Measurements from ENCODE around the gene CHAT.

CHAT gene

GRCh38 chr10:49624629-49625028 is 10.8 kb downstream of the CHAT start:
- 55% methylated on average over 5 of the region's 5 CpGs for WGBS
- Histone ChIP-seq H3K9me3 (ENCODE audit: control insufficient read depth, low read length) (no peaks in the 10 kb centered on the region), H4K8ac (ENCODE audit: low read length) (no peak overlapping the region)

GRCh38 chr10:49625411-49625810 is 11.6 kb downstream of the CHAT start:
- no peak overlapping the region for H3K14ac ChIP-seq (ENCODE audit: low read length in 2 of 2)
- H2AFZ ChIP-seq (ENCODE audit: low read depth, low read length) = no peak overlapping the region
- H3K23ac ChIP-seq (ENCODE audit: low read length in 2 of 2) = no peak overlapping the region
- no peak overlapping the region for H2BK120ac ChIP-seq (ENCODE audit: low read depth, low read length)
- no peak overlapping the region for H4K91ac ChIP-seq (ENCODE audit: low read length)
- H2BK5ac ChIP-seq (ENCODE audit: low read depth, low read length, poor library complexity, severe bottlenecking) = no peak overlapping the region
- no peak overlapping the region for H3K4me3 ChIP-seq (ENCODE audit: insufficient read depth in 1 of 2, low read depth in 1 of 2, low read length in 2 of 2)
- no peak overlapping the region for H2AK5ac ChIP-seq (ENCODE audit: low read length, severe bottlenecking)
- peaks cover 13 to 78% of the 10 kb centered on the region in 2 experiments for H3K27me3 ChIP-seq (ENCODE audit: control insufficient read depth in 1 of 2, insufficient read depth in 1 of 2, low read length in 2 of 2)
- WGBS = 79% methylated on average over 10 of the region's 10 CpGs
- H3K4ac ChIP-seq (ENCODE audit: low read depth in 1 of 2, low read length in 2 of 2) = no peak overlapping the region
- H4K8ac ChIP-seq (ENCODE audit: low read length) = no peak overlapping the region
- no peak overlapping the region for H2BK15ac ChIP-seq (ENCODE audit: low read depth, poor library complexity, severe bottlenecking)
- H3K9ac ChIP-seq (ENCODE audit: low read length) = no peak overlapping the region
- no peak overlapping the region for H3K18ac ChIP-seq (ENCODE audit: low read depth in 1 of 2, low read length in 2 of 2)
- no peaks in the 10 kb centered on the region for H3K4me1 ChIP-seq (ENCODE audit: control insufficient read depth, insufficient read depth, low read depth, low read length)
- no peaks in the 10 kb centered on the region for H3K36me3 ChIP-seq (ENCODE audit: control insufficient read depth in 1 of 2, insufficient read depth in 2 of 2, low read depth in 1 of 2, low read length in 2 of 2)
- no peak for DNase-seq
- H3K79me1 ChIP-seq (replicated peaks; ENCODE audit: low read length, poor library complexity, severe bottlenecking) = no peaks in the 10 kb centered on the region
- H2BK12ac ChIP-seq (ENCODE audit: low read length in 2 of 2) = no peak overlapping the region
- no peak overlapping the region for H3K27ac ChIP-seq (ENCODE audit: low read length, poor library complexity, severe bottlenecking)
- H3K4me2 ChIP-seq (ENCODE audit: low read length, poor library complexity, severe bottlenecking) = no peak overlapping the region
- H3K9me3 ChIP-seq (ENCODE audit: control insufficient read depth, low read length) = no peaks in the 10 kb centered on the region

More at GRCh38 chr10:49624629-49625028, 10.8 kb downstream of the CHAT start:
- H3K4me2 ChIP-seq (ENCODE audit: low read length, poor library complexity, severe bottlenecking) = no peak overlapping the region
- no peak overlapping the region for H3K23ac ChIP-seq (ENCODE audit: low read length in 2 of 2)
- no peak overlapping the region for H3K4ac ChIP-seq (ENCODE audit: low read depth in 1 of 2, low read length in 2 of 2)
- no peak overlapping the region for H2BK5ac ChIP-seq (ENCODE audit: low read depth, low read length, poor library complexity, severe bottlenecking)
- H3K79me1 ChIP-seq (replicated peaks; ENCODE audit: low read length, poor library complexity, severe bottlenecking) = no peaks in the 10 kb centered on the region
- H4K91ac ChIP-seq (ENCODE audit: low read length) = no peak overlapping the region
- no peaks in the 10 kb centered on the region for H3K36me3 ChIP-seq (ENCODE audit: control insufficient read depth in 1 of 2, insufficient read depth in 2 of 2, low read depth in 1 of 2, low read length in 2 of 2)
- H3K18ac ChIP-seq (ENCODE audit: low read depth in 1 of 2, low read length in 2 of 2) = no peak overlapping the region
- no peak overlapping the region for H2AK5ac ChIP-seq (ENCODE audit: low read length, severe bottlenecking)
- no peaks in the 10 kb centered on the region for H3K4me1 ChIP-seq (ENCODE audit: control insufficient read depth, insufficient read depth, low read depth, low read length)
- H2BK12ac ChIP-seq (ENCODE audit: low read length in 2 of 2) = no peak overlapping the region
- no peak for DNase-seq
- H3K14ac ChIP-seq (ENCODE audit: low read length in 2 of 2) = no peak overlapping the region
- H3K4me3 ChIP-seq (ENCODE audit: insufficient read depth in 1 of 2, low read depth in 1 of 2, low read length in 2 of 2) = no peak overlapping the region
- no peak overlapping the region for H2BK120ac ChIP-seq (ENCODE audit: low read depth, low read length)
- no peak overlapping the region for H2AFZ ChIP-seq (ENCODE audit: low read depth, low read length)
- H3K27ac ChIP-seq (ENCODE audit: low read length, poor library complexity, severe bottlenecking) = no peak overlapping the region
- no peak overlapping the region for H3K9ac ChIP-seq (ENCODE audit: low read length)
- H2BK15ac ChIP-seq (ENCODE audit: low read depth, poor library complexity, severe bottlenecking) = no peak overlapping the region
- peaks cover 17 to 79% of the 10 kb centered on the region in 2 experiments for H3K27me3 ChIP-seq (ENCODE audit: control insufficient read depth in 1 of 2, insufficient read depth in 1 of 2, low read length in 2 of 2)

- H2AFZ ChIP-seq (ENCODE audit: low read depth, low read length) = no peak overlapping the region
- no peak overlapping the region for H2BK15ac ChIP-seq (ENCODE audit: low read depth, poor library complexity, severe bottlenecking)
- DNase-seq = no peak
- H3K14ac ChIP-seq (ENCODE audit: low read length in 2 of 2) = no peak overlapping the region
- H3K9me3 ChIP-seq (ENCODE audit: control insufficient read depth, low read length) = no peaks in the 10 kb centered on the region
- no peak overlapping the region for H2BK5ac ChIP-seq (ENCODE audit: low read depth, low read length, poor library complexity, severe bottlenecking)
- H3K27me3 ChIP-seq (ENCODE audit: control insufficient read depth in 1 of 2, insufficient read depth in 1 of 2, low read length in 2 of 2) = peaks cover 12 to 78% of the 10 kb centered on the region in 2 experiments
- no peak overlapping the region for H3K4me2 ChIP-seq (ENCODE audit: low read length, poor library complexity, severe bottlenecking)
- H3K4me1 ChIP-seq (ENCODE audit: control insufficient read depth, insufficient read depth, low read depth, low read length) = no peaks in the 10 kb centered on the region
- H3K4me3 ChIP-seq (ENCODE audit: insufficient read depth in 1 of 2, low read depth in 1 of 2, low read length in 2 of 2) = no peak overlapping the region
- no peak overlapping the region for H2BK120ac ChIP-seq (ENCODE audit: low read depth, low read length)
- H3K36me3 ChIP-seq (ENCODE audit: control insufficient read depth in 1 of 2, insufficient read depth in 2 of 2, low read depth in 1 of 2, low read length in 2 of 2) = no peaks in the 10 kb centered on the region
- H3K79me1 ChIP-seq (replicated peaks; ENCODE audit: low read length, poor library complexity, severe bottlenecking) = no peaks in the 10 kb centered on the region
- 68% methylated on average over 2 of the region's 7 CpGs for WGBS
- H2AK5ac ChIP-seq (ENCODE audit: low read length, severe bottlenecking) = no peak overlapping the region
- H3K18ac ChIP-seq (ENCODE audit: low read depth in 1 of 2, low read length in 2 of 2) = no peak overlapping the region
- no peak overlapping the region for H3K9ac ChIP-seq (ENCODE audit: low read length)
- no peak overlapping the region for H3K27ac ChIP-seq (ENCODE audit: low read length, poor library complexity, severe bottlenecking)
- no peak overlapping the region for H2BK12ac ChIP-seq (ENCODE audit: low read length in 2 of 2)
- no peak overlapping the region for H3K23ac ChIP-seq (ENCODE audit: low read length in 2 of 2)
- no peak overlapping the region for H4K8ac ChIP-seq (ENCODE audit: low read length)
- no peak overlapping the region for H4K91ac ChIP-seq (ENCODE audit: low read length)
- no peak overlapping the region for H3K4ac ChIP-seq (ENCODE audit: low read depth in 1 of 2, low read length in 2 of 2)
Observed at GRCh38 chr10:49627038-49627437, 13.2 kb downstream of the CHAT start.

- H3K9ac ChIP-seq (ENCODE audit: low read length) = no peak overlapping the region
- H2AFZ ChIP-seq (ENCODE audit: low read depth, low read length) = no peak overlapping the region
- H3K14ac ChIP-seq (ENCODE audit: low read length in 2 of 2) = no peak overlapping the region
- H2AK5ac ChIP-seq (ENCODE audit: low read length, severe bottlenecking) = no peak overlapping the region
- no peak overlapping the region for H2BK120ac ChIP-seq (ENCODE audit: low read depth, low read length)
- H3K4ac ChIP-seq (ENCODE audit: low read depth in 1 of 2, low read length in 2 of 2) = no peak overlapping the region
- no peaks in the 10 kb centered on the region for H3K9me3 ChIP-seq (ENCODE audit: control insufficient read depth, low read length)
- H2BK12ac ChIP-seq (ENCODE audit: low read length in 2 of 2) = no peak overlapping the region
- no peak for DNase-seq
- H3K27ac ChIP-seq (ENCODE audit: low read length, poor library complexity, severe bottlenecking) = no peak overlapping the region
- no peak overlapping the region for H3K4me2 ChIP-seq (ENCODE audit: low read length, poor library complexity, severe bottlenecking)
- H2BK5ac ChIP-seq (ENCODE audit: low read depth, low read length, poor library complexity, severe bottlenecking) = no peak overlapping the region
- H2BK15ac ChIP-seq (ENCODE audit: low read depth, poor library complexity, severe bottlenecking) = no peak overlapping the region
- H4K8ac ChIP-seq (ENCODE audit: low read length) = no peak overlapping the region
- peaks cover 3% of the 10 kb centered on the region for H3K4me1 ChIP-seq (ENCODE audit: control insufficient read depth, insufficient read depth, low read depth, low read length)
- no peak overlapping the region for H3K18ac ChIP-seq (ENCODE audit: low read depth in 1 of 2, low read length in 2 of 2)
- H3K23ac ChIP-seq (ENCODE audit: low read length in 2 of 2) = no peak overlapping the region
- no peaks in the 10 kb centered on the region for H3K36me3 ChIP-seq (ENCODE audit: control insufficient read depth in 1 of 2, insufficient read depth in 2 of 2, low read depth in 1 of 2, low read length in 2 of 2)
- peaks cover 15 to 78% of the 10 kb centered on the region in 2 experiments for H3K27me3 ChIP-seq (ENCODE audit: control insufficient read depth in 1 of 2, insufficient read depth in 1 of 2, low read length in 2 of 2)
- H3K79me1 ChIP-seq (replicated peaks; ENCODE audit: low read length, poor library complexity, severe bottlenecking) = no peaks in the 10 kb centered on the region
- WGBS = 88% methylated on average over 15 of the region's 18 CpGs
- H3K4me3 ChIP-seq (ENCODE audit: insufficient read depth in 1 of 2, low read depth in 1 of 2, low read length in 2 of 2) = no peak overlapping the region
- H4K91ac ChIP-seq (ENCODE audit: low read length) = no peak overlapping the region
Observed at GRCh38 chr10:49627644-49628247, 13.9 kb downstream of the CHAT start.

Measured in mesenchymal stem cell (in vitro differentiated cells and primary cell).